ENCODE data around the gene CRYZL1. TPM values are rescaled to one million over a fixed set of nuclear protein-coding genes. Genes with fewer than 3 reads are reported as not detected.

CRYZL1 gene
- total RNA-seq, 1 experiment from 2014 or later, result 35.2 TPM

DNA sequence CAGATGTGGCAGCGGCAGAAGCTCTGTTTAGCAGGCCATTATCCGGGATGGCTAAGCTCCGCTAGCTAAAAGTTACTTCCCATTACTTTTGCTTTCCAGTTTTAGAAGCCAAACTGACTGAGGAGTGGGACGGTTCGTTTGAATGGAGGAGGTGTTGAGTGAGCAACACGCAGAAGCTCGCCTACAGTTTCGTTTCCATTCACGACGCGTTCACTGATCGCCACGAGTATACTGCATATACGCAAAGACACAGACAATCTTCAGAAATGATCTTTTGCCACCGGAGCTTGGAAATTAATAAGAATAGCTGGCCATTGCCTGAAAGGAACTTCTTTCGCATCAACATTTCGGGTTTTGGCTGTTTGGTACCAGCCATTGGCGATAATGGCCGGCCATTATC, 84.1 kb downstream of the CRYZL1 start:
- intact Hi-C loops (cut with micrococcal nuclease), result no loop called here
- Mint-ChIP-seq H3K4me3 (ENCODE audit: unreplicated experiment) (no peak overlapping the region), H3K27ac (ENCODE audit: low read depth, unreplicated experiment) (no peak overlapping the region), H3K27me3 (ENCODE audit: insufficient read depth, unreplicated experiment) (no peaks in the 10 kb centered on the region), H3K36me3 (ENCODE audit: insufficient read depth, unreplicated experiment) (peaks cover 94% of the 10 kb centered on the region), H3K9me3 (ENCODE audit: unreplicated experiment) (peaks cover 6% of the 10 kb centered on the region), H3K4me1 (ENCODE audit: insufficient read depth, unreplicated experiment) (peaks cover 24% of the 10 kb centered on the region)
- TF ChIP-seq, protein P1, sequence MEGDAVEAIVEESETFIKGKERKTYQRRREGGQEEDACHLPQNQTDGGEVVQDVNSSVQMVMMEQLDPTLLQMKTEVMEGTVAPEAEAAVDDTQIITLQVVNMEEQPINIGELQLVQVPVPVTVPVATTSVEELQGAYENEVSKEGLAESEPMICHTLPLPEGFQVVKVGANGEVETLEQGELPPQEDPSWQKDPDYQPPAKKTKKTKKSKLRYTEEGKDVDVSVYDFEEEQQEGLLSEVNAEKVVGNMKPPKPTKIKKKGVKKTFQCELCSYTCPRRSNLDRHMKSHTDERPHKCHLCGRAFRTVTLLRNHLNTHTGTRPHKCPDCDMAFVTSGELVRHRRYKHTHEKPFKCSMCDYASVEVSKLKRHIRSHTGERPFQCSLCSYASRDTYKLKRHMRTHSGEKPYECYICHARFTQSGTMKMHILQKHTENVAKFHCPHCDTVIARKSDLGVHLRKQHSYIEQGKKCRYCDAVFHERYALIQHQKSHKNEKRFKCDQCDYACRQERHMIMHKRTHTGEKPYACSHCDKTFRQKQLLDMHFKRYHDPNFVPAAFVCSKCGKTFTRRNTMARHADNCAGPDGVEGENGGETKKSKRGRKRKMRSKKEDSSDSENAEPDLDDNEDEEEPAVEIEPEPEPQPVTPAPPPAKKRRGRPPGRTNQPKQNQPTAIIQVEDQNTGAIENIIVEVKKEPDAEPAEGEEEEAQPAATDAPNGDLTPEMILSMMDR (IDR thresholded peaks at IDR 0.05; ENCODE audit: unreplicated experiment), result no peak
- ChIA-PET POLR2A (interaction anchor here (1.0 to 9.2 kb wide), 6 partner anchors 8 to 78 kb away, joined by 3 to 89 read pairs (median 4); partner anchors contain the start of genes DONSON, GART, SON and TMEM50B), CTCF (interaction anchor here (0.7 to 1.4 kb wide), 3 partner anchors 8 to 18 kb away, joined by 3 read pairs; no protein-coding TSS in a partner anchor)
- no peak for DNase-seq (ENCODE audit: unreplicated experiment)
- BruUV-seq (replicated peaks), result no TSS peak

DNA sequence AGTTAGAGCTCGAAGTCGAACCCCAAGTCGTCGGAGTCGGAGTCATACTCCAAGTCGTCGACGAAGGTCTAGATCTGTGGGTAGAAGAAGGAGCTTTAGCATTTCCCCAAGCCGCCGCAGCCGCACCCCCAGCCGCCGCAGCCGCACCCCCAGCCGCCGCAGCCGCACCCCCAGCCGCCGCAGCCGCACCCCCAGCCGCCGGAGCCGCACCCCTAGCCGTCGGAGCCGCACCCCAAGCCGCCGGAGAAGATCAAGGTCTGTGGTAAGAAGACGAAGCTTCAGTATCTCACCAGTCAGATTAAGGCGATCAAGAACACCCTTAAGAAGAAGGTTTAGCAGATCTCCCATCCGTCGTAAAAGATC, 86.6 kb downstream of the CRYZL1 start:
- DNase-seq (ENCODE audit: unreplicated experiment), result no peak
- peaks cover 100% of the 10 kb centered on the region for H3K36me3 Mint-ChIP-seq (ENCODE audit: insufficient read depth, unreplicated experiment)
- H3K4me1 Mint-ChIP-seq (ENCODE audit: insufficient read depth, unreplicated experiment), result peaks cover 24% of the 10 kb centered on the region
- TF ChIP-seq, protein P1 (IDR thresholded peaks at IDR 0.05; ENCODE audit: unreplicated experiment), result no peak
- ChIA-PET POLR2A (interaction anchor here (0.6 to 9.2 kb wide), 4 partner anchors 9 to 247 kb away, joined by 3 to 89 read pairs (median 4); partner anchors contain the start of genes DONSON, GART and SON), CTCF (interaction anchor here (1.3 kb wide), 1 partner anchor 10 kb away, joined by 3 read pairs; no protein-coding TSS in a partner anchor)
- intact Hi-C loops (cut with micrococcal nuclease), result no loop called here
- no peaks in the 10 kb centered on the region for H3K27me3 Mint-ChIP-seq (ENCODE audit: insufficient read depth, unreplicated experiment)
- H3K27ac Mint-ChIP-seq (ENCODE audit: low read depth, unreplicated experiment), result no peak overlapping the region
- no TSS peak for BruUV-seq (replicated peaks)
- H3K9me3 Mint-ChIP-seq (ENCODE audit: unreplicated experiment), result peaks cover 6% of the 10 kb centered on the region
- no peak overlapping the region for H3K4me3 Mint-ChIP-seq (ENCODE audit: unreplicated experiment)

DNA sequence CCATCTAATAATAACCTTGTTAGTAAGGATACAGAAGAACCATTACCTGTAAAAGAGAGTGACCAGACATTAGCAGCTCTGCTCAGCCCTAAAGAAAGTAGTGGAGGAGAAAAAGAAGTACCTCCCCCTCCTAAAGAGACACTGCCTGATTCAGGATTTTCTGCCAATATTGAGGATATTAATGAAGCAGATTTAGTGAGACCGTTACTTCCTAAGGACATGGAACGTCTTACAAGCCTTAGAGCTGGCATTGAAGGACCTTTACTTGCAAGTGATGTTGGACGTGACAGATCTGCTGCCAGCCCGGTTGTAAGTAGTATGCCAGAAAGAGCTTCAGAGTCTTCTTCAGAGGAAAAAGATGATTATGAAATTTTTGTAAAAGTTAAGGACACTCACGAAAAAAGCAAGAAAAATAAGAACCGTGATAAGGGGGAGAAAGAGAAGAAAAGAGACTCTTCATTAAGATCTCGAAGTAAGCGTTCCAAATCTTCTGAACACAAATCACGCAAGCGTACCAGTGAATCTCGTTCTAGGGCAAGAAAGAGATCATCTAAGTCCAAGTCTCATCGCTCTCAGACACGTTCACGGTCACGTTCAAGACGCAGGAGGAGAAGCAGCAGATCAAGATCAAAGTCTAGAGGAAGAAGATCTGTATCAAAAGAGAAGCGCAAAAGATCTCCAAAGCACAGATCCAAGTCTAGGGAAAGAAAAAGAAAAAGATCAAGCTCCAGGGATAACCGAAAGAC, 87.1 kb downstream of the CRYZL1 start:
- POLR2A ChIA-PET, result interaction anchor here (0.6 to 9.2 kb wide), 4 partner anchors 10 to 247 kb away, joined by 3 to 89 read pairs (median 4); partner anchors contain the start of genes GART and SON
- intact Hi-C loops (cut with micrococcal nuclease), result no loop called here
- H3K4me3 Mint-ChIP-seq (ENCODE audit: unreplicated experiment), result no peak overlapping the region
- H3K4me1 Mint-ChIP-seq (ENCODE audit: insufficient read depth, unreplicated experiment), result peaks cover 24% of the 10 kb centered on the region
- peaks cover 100% of the 10 kb centered on the region for H3K36me3 Mint-ChIP-seq (ENCODE audit: insufficient read depth, unreplicated experiment)
- TF ChIP-seq, protein P1 (IDR thresholded peaks at IDR 0.05; ENCODE audit: unreplicated experiment), result no peak
- DNase-seq (ENCODE audit: unreplicated experiment), result no peak
- CTCF ChIA-PET, result interaction anchor here (1.3 kb wide), 1 partner anchor 9 kb away, joined by 3 read pairs; no protein-coding TSS in a partner anchor
- H3K27me3 Mint-ChIP-seq (ENCODE audit: insufficient read depth, unreplicated experiment), result no peaks in the 10 kb centered on the region
- TSS peak; percentile 15 for BruUV-seq (replicated peaks)
- H3K9me3 Mint-ChIP-seq (ENCODE audit: unreplicated experiment), result peaks cover 6% of the 10 kb centered on the region
- H3K27ac Mint-ChIP-seq (ENCODE audit: low read depth, unreplicated experiment), result no peak overlapping the region

DNA sequence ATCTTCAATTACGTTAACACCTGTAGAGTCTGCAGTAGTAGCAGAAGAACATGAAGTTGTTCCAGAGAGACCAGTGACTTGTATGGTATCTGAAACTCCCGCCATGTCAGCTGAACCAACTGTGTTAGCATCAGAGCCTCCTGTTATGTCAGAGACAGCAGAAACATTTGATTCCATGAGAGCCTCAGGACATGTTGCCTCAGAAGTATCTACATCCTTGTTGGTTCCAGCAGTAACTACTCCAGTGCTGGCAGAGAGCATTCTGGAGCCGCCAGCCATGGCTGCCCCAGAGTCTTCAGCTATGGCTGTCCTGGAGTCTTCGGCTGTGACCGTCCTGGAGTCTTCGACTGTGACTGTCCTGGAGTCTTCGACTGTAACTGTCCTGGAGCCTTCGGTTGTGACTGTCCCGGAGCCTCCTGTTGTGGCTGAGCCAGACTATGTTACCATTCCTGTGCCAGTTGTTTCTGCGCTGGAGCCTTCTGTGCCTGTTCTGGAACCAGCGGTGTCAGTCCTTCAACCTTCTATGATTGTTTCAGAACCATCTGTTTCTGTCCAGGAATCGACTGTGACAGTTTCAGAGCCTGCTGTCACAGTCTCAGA, 88.4 kb downstream of the CRYZL1 start:
- TF ChIP-seq, protein P1 (IDR thresholded peaks at IDR 0.05; ENCODE audit: unreplicated experiment), result no peak
- Mint-ChIP-seq H3K9me3 (ENCODE audit: unreplicated experiment) (peaks cover 6% of the 10 kb centered on the region), H3K27ac (ENCODE audit: low read depth, unreplicated experiment) (no peak overlapping the region), H3K36me3 (ENCODE audit: insufficient read depth, unreplicated experiment) (peaks cover 100% of the 10 kb centered on the region), H3K4me3 (ENCODE audit: unreplicated experiment) (no peak overlapping the region), H3K4me1 (ENCODE audit: insufficient read depth, unreplicated experiment) (peaks cover 18% of the 10 kb centered on the region), H3K27me3 (ENCODE audit: insufficient read depth, unreplicated experiment) (no peaks in the 10 kb centered on the region)
- DNase-seq (ENCODE audit: unreplicated experiment), result no peak
- intact Hi-C loops (cut with micrococcal nuclease), result no loop called here
- POLR2A ChIA-PET, result interaction anchor here (9.2 kb wide), 1 partner anchor 9 kb away, joined by 89 read pairs; the partner anchor contains the start of genes GART and SON
- no TSS peak for BruUV-seq (replicated peaks)
- CTCF ChIA-PET, result no interaction called here
